Measurements from ENCODE around the gene KRT1.
A peak's percentile ranks its signal among the peaks of the same experiment; 100 is the strongest.

KRT1 gene

GRCh38 chr12:52645982-52646381 lies 34.2 kb downstream of the KRT1 start:
- DNase-seq, result no peak
- intact Hi-C loops (cut with DNase I), result no loop called here

- intact Hi-C loops (cut with DNase I), result no loop called here
- no peak for DNase-seq
Observed at GRCh38 chr12:52645120-52645761, 35.0 kb downstream of the KRT1 start.

DNA sequence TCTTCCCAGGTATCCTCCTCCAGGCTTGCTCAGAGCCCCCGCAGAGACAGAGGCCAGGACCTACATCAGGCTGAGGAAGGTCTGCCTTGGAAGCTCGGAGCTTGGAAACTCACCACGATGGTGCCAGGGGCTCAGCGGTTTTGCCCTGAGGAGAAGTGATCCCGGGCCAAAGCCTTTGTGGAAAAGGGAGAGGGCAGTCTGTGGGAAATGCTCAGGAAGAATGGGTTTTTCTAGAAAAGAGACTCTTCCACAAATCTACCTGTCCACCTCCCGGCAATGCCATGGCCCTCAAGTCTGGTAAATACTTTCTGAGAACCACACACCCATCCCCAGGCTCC lies 36.2 kb downstream of the KRT1 start:
- intact Hi-C loops (cut with DNase I), result no loop called here
- DNase-seq, result no peak

DNA sequence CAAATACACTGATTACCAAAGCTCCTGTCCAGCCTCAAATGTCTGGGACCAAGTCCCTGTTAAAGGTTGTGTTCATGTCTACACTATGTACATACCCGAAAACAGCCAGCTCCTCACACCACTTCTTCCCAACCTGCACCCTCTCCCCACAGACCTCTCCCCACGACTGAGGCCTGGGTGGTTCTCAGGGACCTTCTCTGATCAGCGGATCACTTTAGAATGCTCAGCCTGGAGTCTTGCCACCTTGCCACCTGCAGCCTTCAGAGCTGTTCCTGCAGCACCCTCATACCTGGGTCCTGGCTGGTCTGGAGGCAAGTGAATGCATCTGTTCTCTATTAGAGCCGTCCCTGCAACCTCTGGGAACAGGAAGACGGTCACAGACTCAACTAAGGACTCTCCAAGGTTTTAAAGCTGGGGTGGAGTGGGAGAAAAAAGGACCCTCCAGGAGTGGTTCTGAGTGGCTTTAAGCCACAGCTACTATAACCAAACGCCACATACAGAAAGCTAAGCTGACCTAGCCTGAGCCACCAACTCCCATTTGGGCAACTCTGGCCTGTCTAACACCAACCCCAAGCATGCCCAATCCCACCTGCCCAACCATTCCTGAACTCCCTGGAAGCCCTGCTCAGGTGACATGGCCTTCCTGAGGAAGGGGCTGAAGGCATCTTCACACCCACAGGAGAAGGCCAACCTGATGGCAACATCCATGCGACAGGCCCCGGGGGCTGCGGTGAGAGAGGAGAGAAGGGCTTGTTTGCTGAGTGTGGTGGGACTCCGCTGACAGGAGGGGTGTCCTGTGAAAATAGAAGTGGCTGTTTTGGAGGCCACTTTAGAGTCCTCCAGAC lies 36.8 kb downstream of the KRT1 start:
- no peak for DNase-seq
- intact Hi-C loops (cut with DNase I), result no loop called here

- no peak for DNase-seq
- intact Hi-C loops (cut with DNase I), result no loop called here
Observed at GRCh38 chr12:52641468-52641867, 38.7 kb downstream of the KRT1 start.

DNA sequence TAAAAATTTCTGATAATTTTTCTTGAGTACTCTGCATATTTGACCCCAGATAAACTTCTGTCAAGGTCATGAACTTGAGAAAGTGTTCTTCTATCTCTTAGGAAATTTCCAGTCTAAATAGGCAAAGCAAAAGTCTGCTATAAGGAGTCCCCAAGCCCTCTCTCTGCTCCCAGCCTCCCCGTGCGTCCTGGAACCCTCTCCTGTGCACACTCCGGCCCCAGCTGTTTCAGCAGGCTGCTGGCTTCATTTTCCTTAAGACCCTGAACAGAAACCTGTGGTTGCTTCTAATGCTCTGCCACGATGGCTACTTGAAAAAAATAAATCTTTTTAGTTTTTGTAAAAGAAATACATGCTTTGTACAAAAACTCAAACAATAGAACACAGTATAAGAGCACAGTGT lies 42.9 kb downstream of the KRT1 start:
- DNase-seq, result peak in 2 of 42 donors; percentile 15 to 20
- intact Hi-C loops (cut with DNase I), result no loop called here

DNA sequence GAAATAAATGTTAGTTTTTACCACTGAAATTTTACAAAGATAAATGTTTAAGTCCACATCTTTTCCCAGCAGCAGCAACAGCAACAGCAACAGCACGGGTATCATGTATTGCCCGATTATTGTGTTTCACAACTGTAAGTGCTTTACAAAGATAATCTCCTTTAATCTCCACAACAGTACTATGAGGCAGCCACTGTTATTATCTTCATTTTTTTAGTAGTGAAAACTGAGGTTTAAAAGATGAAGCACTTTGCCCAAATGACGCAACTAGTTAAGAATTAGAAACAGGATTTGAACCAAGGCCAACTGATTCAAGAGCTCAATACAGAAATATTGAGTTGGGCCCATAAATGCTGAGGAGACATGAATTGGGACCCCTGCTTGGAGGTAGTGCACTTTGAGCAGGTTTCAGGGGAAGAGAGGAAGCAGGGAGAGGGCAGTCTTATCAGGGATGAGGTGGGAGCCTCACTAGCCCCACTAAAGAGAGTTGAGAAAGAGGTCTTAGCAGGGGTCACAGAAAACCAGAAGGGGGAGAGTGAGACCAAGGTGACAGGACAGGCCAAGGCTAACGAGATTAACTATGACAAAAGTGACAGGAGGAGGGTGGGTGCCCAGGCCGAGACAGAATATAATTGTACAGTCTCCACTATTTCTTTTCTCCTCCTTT lies 43.5 kb downstream of the KRT1 start:
- intact Hi-C loops (cut with DNase I), result no loop called here
- peak in 2 of 42 donors; percentile 9 to 10 for DNase-seq

- intact Hi-C loops (cut with DNase I), result no loop called here
- DNase-seq, result peak in 2 of 42 donors; percentile 6 to 16
Observed at GRCh38 chr12:52636189-52636588, 44.0 kb downstream of the KRT1 start.

DNA sequence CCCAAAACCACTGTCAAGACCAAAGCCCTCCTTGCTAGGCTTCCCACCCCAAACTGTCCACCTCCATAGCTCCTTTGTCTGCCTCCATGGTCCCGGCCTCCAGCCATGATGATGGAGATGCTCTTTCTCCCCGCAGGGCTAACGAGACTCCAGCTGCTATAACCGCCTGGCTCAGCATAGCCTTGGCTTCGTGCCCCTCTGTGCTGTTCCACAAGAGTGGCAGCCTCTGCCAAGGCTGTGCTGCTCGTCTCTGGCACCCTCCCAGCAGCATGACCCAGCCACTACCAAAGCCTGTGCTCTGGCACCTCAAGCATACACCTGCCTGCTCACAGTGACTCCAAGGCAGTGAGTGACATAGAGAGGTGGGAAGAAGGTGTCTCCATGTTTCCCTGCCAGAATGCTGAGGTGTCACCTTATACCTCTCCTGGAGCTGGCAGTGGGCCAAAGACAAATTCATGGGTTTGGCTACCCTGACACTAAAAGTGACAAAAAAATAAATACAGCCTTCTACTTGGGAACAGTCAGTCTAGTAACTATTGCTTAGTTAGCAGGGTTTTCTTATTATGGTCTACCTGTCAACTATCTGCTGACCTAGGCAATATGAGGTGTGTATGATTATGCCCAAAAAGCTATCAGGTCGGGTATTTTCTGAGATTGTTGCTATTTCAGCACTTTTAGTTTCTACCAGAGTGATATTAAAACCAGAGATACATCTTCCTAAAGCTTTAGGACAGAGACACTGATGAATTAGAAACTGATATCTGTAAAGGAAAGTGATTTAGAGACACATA lies 45.7 kb downstream of the KRT1 start:
- intact Hi-C loops (cut with DNase I), result no loop called here
- peak; percentile 59 to 89 (median 80) for DNase-seq

GRCh38 chr12:52633383-52633782 lies 46.8 kb downstream of the KRT1 start:
- peak in 1 of 42 donors; percentile 6 for DNase-seq
- intact Hi-C loops (cut with DNase I), result no loop called here

DNA sequence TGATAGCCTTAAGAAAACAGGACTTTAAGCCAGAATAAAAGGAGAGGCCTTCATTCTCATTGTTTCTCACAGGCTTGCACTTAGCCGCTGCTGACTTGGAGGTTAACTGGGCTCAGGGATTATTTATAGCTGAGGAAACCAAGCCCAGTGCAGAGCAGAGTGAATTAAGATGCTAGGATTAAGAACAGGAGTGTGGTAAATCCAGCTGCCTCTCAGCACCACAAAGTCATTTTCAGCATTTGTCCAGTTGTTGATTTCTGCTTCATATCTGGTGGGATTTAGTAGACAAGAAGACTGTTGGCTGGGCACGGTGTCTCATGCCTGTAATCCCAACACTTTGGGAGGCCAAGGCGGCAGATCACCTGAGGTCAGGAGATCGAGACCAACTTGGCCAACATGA lies 47.6 kb downstream of the KRT1 start:
- intact Hi-C loops (cut with DNase I), result no loop called here
- DNase-seq, result peak in 2 of 42 donors; percentile 7 to 12

- DNase-seq, result peak in 2 of 42 donors; percentile 3 to 15
- intact Hi-C loops (cut with DNase I), result no loop called here
Observed at GRCh38 chr12:52631676-52632459, 48.3 kb downstream of the KRT1 start.

- intact Hi-C loops (cut with DNase I), result no loop called here
- peak in 2 of 42 donors; percentile 10 to 17 for DNase-seq
Observed at GRCh38 chr12:52631264-52631663, 48.9 kb downstream of the KRT1 start.

- intact Hi-C loops (cut with DNase I), result no loop called here
- DNase-seq, result no peak
Observed at GRCh38 chr12:52630599-52631200, 49.5 kb downstream of the KRT1 start.

DNA sequence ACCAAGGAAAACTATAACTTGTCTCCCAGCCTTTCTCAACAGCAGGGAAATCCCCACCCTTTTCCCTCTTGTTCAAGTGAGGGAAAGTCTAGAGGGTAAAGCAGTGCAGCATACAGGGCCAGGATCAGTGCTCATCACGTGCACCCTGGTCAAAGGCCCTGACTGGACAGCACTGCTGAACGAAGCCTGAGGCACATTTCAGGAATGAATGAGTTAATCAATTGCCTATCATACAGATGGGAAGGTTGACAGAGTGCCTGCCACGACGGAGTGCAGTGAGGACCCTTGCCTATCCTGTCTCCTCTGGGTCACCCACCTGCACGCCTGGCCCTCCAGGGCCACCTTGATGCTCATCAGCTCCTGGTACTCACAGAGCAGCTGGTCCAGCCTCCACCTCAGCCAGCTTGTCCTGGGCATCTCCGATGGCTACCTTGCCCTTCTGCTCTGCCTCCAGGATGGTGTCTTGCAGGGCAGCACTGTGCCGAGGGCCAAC lies 50.2 kb downstream of the KRT1 start:
- DNase-seq, result peak in 1 of 42 donors; percentile 22
- intact Hi-C loops (cut with DNase I), result no loop called here

- intact Hi-C loops (cut with DNase I), result no loop called here
- DNase-seq, result peak in 1 of 42 donors; percentile 21
Observed at GRCh38 chr12:52629281-52630007, 50.8 kb downstream of the KRT1 start.

GRCh38 chr12:52628841-52629240 lies 51.4 kb downstream of the KRT1 start:
- intact Hi-C loops (cut with DNase I), result no loop called here
- DNase-seq, result peak in 1 of 42 donors; percentile 25

Measured in head of caudate nucleus (tissue), 42 donors.